NCI-H69 (cell line): ENCODE measurements around the gene RNF167.

Source experiments
- DNase-seq: peaks from one replicate; lab custom pipeline; 2025; lab: John Stamatoyannopoulos, UW

Gene RNF167

DNA sequence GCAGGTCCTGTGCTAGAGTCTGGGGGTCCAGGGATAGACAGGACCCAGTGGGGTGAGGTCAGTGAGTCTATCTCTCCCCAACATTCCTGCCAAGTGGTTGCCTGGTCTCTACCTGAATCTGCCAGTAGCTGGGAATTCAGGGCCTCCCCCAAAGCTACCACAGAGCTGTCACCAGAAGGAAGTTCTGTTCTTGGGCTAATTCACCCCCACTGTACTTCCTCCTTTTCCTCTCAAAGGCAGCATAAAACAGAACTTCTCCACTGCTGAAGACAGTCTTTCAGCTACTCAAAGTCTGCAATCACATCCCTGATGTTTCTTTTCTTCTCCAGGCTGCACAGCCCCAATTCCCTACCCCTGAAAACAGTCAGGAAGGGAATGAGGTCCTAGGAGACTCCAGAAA, 38.7 kb downstream of the RNF167 start:
- DNase-seq = no peak

DNA sequence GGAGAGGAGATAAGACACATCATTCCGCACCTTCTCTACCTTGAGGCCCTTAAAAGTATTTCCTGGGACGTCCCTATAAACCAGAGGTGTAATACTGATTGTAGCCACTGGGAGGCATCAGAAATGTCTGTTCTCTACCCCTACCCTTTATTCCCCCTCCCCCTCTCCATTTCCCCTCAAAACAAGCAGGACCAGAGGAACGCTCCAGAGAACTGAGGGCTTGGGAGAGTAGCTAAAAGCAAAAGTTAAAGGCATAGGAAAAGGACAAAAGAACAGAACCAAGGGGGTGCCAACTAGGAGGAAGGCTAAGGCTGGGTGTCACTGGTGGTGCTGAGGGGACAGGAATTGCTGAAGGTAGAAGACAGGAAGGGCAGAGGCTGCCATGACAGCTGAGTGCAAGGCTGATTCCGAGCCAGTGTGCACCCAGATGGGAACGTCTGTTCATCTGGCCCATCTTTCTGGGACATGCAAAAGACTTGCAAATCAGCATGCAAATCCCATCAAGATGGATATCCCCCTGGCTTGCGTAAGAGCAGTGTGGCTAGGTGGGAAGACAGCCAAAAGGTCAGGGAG, 40.7 kb downstream of the RNF167 start:
- DNase-seq = peak; percentile 41

- DNase-seq = no peak
These were observed 42.2 kb downstream of the RNF167 start for GRCh38 chr17:4982305-4982704.

GRCh38 chr17:4986403-4986802, 46.3 kb downstream of the RNF167 start:
- no peak for DNase-seq

DNA sequence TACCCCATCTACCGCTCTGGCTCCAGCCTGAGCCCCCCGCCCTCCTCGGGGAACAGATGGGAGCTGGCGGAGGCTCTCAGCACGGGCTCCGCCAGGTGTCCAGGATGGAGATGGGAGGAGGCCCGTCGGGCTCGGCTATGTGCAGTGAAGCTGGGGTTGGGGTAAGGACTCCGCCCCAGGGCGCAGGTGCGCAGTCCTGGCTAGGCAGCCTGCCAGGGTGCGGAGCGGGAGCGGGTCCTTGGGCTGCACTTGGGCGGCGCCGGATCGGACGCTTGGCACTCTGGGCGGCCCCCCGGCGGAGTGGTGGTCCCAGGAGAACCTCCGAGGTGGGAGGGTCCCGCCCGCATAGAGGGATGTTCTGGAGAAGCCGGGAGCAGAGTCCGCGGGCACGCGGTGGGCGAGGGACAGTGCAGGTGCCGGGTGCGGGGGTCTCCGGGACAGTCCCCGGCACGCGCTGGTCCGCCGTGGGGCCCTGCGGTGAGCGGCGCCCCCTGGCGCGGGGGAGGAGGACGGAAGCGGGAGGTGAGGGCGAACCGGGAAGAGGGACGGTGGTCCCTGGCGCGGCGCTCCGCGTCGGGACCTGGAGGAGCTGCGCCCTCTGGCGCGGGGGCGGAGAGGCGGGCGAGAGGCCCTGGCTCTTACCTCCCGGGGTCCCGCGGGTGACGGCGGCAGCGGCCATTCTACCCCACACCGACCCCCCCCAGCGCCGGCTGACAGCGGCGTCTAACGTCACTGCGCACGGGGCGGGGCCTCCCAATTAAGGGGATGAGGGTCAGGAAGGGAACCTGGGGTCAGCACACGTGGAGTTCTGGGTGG, 47.1 kb downstream of the RNF167 start, which contains the start of gene CAMTA2:
Gene CAMTA2, minus strand, starts transcription at position 725 of the 816 bp plus-strand sequence. CDS start 1,453 bp downstream, outside the sequence.
- peak; percentile 87 for DNase-seq

DNA sequence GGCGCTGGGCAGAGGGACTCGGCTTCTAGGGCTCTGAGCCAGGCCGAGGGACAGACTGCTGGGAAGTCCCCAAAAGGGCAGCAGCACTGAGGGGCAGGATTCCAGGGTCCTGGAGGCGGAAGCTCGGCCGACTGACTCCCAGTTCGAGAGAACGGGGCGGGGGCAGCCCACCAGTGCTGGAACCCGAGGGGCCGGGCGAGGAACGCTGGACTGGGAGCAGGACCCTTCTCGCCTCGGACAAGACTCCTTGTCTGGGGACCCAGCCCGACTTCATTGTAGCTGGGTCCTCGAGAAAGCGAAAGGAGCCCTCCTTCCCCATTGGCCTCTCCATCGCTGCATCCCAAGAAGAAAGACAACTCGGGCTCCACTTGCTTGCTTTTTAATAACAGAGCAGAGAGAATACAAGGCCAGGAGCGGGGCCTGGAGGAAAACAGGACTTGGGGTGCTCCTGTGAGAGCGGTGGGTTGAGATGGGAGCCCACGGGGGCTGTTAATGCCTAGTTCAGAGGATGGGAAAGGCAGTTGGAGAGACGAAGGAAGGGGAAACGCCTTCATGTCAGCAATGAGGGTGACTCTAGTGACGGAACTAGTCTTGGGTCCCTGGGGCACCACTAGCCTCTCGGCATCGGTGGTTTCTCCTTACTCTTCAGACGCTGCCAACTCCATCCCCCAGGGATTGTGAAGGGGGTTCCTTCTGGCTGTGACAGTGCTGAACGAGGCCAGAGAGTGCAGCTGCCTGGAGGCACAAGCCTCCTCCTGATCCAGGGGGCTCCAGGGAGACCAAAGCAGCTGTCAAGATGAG, 47.9 kb downstream of the RNF167 start:
- DNase-seq = peak; percentile 14

- no peak for DNase-seq
These were observed 54.1 kb downstream of the RNF167 start for GRCh38 chr17:4994081-4994595.
